Measurements from ENCODE around the gene DBN1. TPM values are rescaled to one million over a fixed set of nuclear protein-coding genes. Genes with fewer than 3 reads are reported as not detected.

DBN1 gene
- total and polyA plus RNA-seq, 9 of the 15 experiments (the other 6 are each of a cell fraction or from before 2014, with no cell fraction given) = 0.25 to 87.2 (median 27.9) TPM

DNA sequence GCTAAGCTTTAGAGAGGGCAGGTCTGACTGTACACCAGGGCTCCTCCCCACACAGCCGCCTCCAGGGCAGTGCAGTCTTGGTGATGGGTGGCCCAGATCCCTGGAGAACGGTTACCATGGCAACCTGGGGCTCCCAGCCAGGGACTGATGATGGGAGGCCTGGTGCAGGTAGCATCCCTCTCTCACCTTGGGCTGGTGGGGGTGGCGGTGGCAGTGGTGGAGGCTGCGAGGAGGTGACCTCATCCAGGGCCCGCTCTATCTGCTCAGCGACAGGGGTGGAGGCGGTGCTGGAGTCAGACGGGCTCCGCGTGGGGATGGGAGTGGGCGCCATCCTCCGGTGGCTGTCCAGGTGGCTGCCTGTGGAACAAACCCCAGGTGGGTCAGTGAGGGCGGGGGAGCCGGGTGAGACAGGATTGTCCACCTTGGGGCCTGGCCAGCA is 14.5 kb downstream of the DBN1 start:
- H3K9me3 ChIP-seq (replicated peaks; ENCODE audit: control insufficient read depth, insufficient read depth, low read depth, low read length) = no peaks in the 10 kb centered on the region
- H3K9me1 ChIP-seq (ENCODE audit: control insufficient read depth, insufficient read depth, low read length) = peaks cover 3% of the 10 kb centered on the region
- ChIA-PET POLR2A (no interaction called here), CTCF (ENCODE audit: low intra/inter-chr PET ratio) (no interaction called here)
- intact Hi-C loops (cut with micrococcal nuclease) = no loop called here
- 90% methylated on average over 11 of the region's 14 CpGs for WGBS (ENCODE audit: insufficient coverage, low coverage, missing lambda C conversion rate)
- peak in 3 of 4 experiments; percentile 38 to 48 (median 41) for DNase-seq (ENCODE audit: extremely low read depth in 1 of 4, low spot score in 3 of 4)
- peaks cover 48% of the 10 kb centered on the region; the same call in 1 of the 3 replicates for H3K36me3 ChIP-seq (ENCODE audit: control insufficient read depth, insufficient read depth, low read length)
- in situ Hi-C loops (cut with MboI) = loop anchor here (10.0 kb wide), 1 partner anchor 344 kb away; no protein-coding TSS in a partner anchor
- BruUV-seq (replicated peaks) = no TSS peak
- no peak overlapping the region for H3K27ac ChIP-seq (ENCODE audit: extremely low read depth, low read depth, low read length)
- no peak overlapping the region for H3K4me2 ChIP-seq (ENCODE audit: insufficient read depth, low read length)
- peaks cover 8% of the 10 kb centered on the region for H4K20me1 ChIP-seq (replicated peaks; ENCODE audit: control insufficient read depth, insufficient read depth, low read length)
- peaks cover 10% of the 10 kb centered on the region; the same call in 2 of the 3 replicates for H3K79me2 ChIP-seq (ENCODE audit: control insufficient read depth, insufficient read depth, low read length)
- H3K27me3 ChIP-seq (ENCODE audit: control insufficient read depth in 2 of 2, insufficient read depth in 2 of 2, low read length in 2 of 2) = no peaks in the 10 kb centered on the region
- H2AFZ ChIP-seq (ENCODE audit: low read depth, low read length) = no peak overlapping the region
- FAIRE-seq = no peak
- H3K9ac ChIP-seq (ENCODE audit: insufficient read depth in 1 of 2, low read depth in 2 of 2, low read length in 2 of 2) = no peak overlapping the region
- H3K4me3 ChIP-seq = no peak overlapping the region
- peaks cover 8 to 70% of the 10 kb centered on the region in 2 experiments for H3K4me1 ChIP-seq (replicated peaks in 1 of 2; ENCODE audit: control insufficient read depth in 2 of 2, insufficient read depth in 2 of 2, low read length in 2 of 2)
- no peak for ATAC-seq
- TF ChIP-seq ZNF239 (CRISPR knock-in tag; IDR thresholded peaks at IDR 0.05) (no peak), RB1 (IDR thresholded peaks at IDR 0.05; ENCODE audit: low read depth) (no peak), NCOA6 (IDR thresholded peaks at IDR 0.05) (no peak), SAFB (IDR thresholded peaks at IDR 0.05; ENCODE audit: borderline replicate concordance, low read depth, low read length) (no peak), ETV1 (tag; conservative IDR thresholded peaks at IDR 0.05; ENCODE audit: low read depth) (no peak), RFX1 (IDR thresholded peaks at IDR 0.05) (peak; percentile 95), ZNF140 (CRISPR knock-in tag; IDR thresholded peaks at IDR 0.05) (no peak), DACH1 (IDR thresholded peaks at IDR 0.05; ENCODE audit: partially characterized antibody) (no peak), ZBTB17 (CRISPR knock-in tag; IDR thresholded peaks at IDR 0.05) (no peak), ZNF644 (tag; IDR thresholded peaks at IDR 0.05; ENCODE audit: low read depth) (no peak), ILK (tag; IDR thresholded peaks at IDR 0.05; ENCODE audit: borderline replicate concordance, low read depth) (no peak)
- TF ChIP-seq, protein P1, sequence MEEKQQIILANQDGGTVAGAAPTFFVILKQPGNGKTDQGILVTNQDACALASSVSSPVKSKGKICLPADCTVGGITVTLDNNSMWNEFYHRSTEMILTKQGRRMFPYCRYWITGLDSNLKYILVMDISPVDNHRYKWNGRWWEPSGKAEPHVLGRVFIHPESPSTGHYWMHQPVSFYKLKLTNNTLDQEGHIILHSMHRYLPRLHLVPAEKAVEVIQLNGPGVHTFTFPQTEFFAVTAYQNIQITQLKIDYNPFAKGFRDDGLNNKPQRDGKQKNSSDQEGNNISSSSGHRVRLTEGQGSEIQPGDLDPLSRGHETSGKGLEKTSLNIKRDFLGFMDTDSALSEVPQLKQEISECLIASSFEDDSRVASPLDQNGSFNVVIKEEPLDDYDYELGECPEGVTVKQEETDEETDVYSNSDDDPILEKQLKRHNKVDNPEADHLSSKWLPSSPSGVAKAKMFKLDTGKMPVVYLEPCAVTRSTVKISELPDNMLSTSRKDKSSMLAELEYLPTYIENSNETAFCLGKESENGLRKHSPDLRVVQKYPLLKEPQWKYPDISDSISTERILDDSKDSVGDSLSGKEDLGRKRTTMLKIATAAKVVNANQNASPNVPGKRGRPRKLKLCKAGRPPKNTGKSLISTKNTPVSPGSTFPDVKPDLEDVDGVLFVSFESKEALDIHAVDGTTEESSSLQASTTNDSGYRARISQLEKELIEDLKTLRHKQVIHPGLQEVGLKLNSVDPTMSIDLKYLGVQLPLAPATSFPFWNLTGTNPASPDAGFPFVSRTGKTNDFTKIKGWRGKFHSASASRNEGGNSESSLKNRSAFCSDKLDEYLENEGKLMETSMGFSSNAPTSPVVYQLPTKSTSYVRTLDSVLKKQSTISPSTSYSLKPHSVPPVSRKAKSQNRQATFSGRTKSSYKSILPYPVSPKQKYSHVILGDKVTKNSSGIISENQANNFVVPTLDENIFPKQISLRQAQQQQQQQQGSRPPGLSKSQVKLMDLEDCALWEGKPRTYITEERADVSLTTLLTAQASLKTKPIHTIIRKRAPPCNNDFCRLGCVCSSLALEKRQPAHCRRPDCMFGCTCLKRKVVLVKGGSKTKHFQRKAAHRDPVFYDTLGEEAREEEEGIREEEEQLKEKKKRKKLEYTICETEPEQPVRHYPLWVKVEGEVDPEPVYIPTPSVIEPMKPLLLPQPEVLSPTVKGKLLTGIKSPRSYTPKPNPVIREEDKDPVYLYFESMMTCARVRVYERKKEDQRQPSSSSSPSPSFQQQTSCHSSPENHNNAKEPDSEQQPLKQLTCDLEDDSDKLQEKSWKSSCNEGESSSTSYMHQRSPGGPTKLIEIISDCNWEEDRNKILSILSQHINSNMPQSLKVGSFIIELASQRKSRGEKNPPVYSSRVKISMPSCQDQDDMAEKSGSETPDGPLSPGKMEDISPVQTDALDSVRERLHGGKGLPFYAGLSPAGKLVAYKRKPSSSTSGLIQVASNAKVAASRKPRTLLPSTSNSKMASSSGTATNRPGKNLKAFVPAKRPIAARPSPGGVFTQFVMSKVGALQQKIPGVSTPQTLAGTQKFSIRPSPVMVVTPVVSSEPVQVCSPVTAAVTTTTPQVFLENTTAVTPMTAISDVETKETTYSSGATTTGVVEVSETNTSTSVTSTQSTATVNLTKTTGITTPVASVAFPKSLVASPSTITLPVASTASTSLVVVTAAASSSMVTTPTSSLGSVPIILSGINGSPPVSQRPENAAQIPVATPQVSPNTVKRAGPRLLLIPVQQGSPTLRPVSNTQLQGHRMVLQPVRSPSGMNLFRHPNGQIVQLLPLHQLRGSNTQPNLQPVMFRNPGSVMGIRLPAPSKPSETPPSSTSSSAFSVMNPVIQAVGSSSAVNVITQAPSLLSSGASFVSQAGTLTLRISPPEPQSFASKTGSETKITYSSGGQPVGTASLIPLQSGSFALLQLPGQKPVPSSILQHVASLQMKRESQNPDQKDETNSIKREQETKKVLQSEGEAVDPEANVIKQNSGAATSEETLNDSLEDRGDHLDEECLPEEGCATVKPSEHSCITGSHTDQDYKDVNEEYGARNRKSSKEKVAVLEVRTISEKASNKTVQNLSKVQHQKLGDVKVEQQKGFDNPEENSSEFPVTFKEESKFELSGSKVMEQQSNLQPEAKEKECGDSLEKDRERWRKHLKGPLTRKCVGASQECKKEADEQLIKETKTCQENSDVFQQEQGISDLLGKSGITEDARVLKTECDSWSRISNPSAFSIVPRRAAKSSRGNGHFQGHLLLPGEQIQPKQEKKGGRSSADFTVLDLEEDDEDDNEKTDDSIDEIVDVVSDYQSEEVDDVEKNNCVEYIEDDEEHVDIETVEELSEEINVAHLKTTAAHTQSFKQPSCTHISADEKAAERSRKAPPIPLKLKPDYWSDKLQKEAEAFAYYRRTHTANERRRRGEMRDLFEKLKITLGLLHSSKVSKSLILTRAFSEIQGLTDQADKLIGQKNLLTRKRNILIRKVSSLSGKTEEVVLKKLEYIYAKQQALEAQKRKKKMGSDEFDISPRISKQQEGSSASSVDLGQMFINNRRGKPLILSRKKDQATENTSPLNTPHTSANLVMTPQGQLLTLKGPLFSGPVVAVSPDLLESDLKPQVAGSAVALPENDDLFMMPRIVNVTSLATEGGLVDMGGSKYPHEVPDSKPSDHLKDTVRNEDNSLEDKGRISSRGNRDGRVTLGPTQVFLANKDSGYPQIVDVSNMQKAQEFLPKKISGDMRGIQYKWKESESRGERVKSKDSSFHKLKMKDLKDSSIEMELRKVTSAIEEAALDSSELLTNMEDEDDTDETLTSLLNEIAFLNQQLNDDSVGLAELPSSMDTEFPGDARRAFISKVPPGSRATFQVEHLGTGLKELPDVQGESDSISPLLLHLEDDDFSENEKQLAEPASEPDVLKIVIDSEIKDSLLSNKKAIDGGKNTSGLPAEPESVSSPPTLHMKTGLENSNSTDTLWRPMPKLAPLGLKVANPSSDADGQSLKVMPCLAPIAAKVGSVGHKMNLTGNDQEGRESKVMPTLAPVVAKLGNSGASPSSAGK (IDR thresholded peaks at IDR 0.05) = no peak

Data from K562 (cell line).